ENCODE results near the gene PLAAT2.
A peak's percentile ranks its signal among the peaks of the same experiment; 100 is the strongest.

Gene PLAAT2

GRCh38 chr11:63599211-63600122, 36.3 kb upstream of the PLAAT2 start:
- H3K27me3 ChIP-seq (ENCODE audit: insufficient read depth, low read depth) = no peaks in the 10 kb centered on the region
- TF ChIP-seq CTCF (conservative IDR thresholded peaks at IDR 0.05; ENCODE audit: low read depth, low read length) = no peak
- H3K4me1 ChIP-seq (ENCODE audit: low read depth, poor library complexity, severe bottlenecking) = peaks cover 6% of the 10 kb centered on the region
- no peak overlapping the region for H3K27ac ChIP-seq
- H3K36me3 ChIP-seq (ENCODE audit: insufficient read depth) = no peaks in the 10 kb centered on the region
- H3K9ac ChIP-seq = no peak overlapping the region
- no peak overlapping the region for H3K4me2 ChIP-seq
- H2AFZ ChIP-seq (ENCODE audit: low read depth) = no peak overlapping the region
- H4K20me1 ChIP-seq (ENCODE audit: insufficient read depth) = no peaks in the 10 kb centered on the region
- H3K4me3 ChIP-seq (IDR thresholded peaks at IDR 0.05; ENCODE audit: insufficient read depth, low read depth, low read length) = no peak overlapping the region
- H3K79me2 ChIP-seq (ENCODE audit: insufficient read depth, low read depth) = no peaks in the 10 kb centered on the region

GRCh38 chr11:63598556-63598955, 35.4 kb upstream of the PLAAT2 start:
- H2AFZ ChIP-seq (ENCODE audit: low read depth) = no peak overlapping the region

DNA sequence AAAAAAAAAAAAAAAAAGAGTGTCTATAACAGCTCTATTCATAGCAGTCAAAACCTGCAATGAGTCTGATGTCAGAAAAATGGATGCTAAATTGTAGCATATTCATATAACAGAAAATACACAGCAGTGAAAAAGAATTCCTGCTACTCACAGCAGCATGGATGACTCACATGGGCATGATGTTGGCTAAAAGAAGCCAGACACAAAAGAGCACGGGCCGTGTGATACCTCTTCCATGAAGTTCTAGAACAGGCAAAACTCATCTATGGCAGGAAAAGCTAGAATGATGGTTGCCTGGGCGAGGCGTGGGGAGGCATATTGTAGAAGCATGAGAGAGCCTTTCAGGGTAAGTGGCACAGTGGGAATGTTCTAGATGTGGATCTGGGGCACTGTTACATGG, 32.1 kb upstream of the PLAAT2 start:
- H3K36me3 ChIP-seq (ENCODE audit: insufficient read depth) = no peaks in the 10 kb centered on the region
- no peaks in the 10 kb centered on the region for H3K27me3 ChIP-seq (ENCODE audit: insufficient read depth, low read depth)
- H3K79me2 ChIP-seq (ENCODE audit: insufficient read depth, low read depth) = no peaks in the 10 kb centered on the region
- no peak overlapping the region for H3K4me3 ChIP-seq (IDR thresholded peaks at IDR 0.05; ENCODE audit: insufficient read depth, low read depth, low read length)
- H3K27ac ChIP-seq = no peak overlapping the region
- no peak overlapping the region for H3K9ac ChIP-seq
- no peaks in the 10 kb centered on the region for H3K4me1 ChIP-seq (ENCODE audit: low read depth, poor library complexity, severe bottlenecking)
- no peak overlapping the region for H2AFZ ChIP-seq (ENCODE audit: low read depth)
- H4K20me1 ChIP-seq (ENCODE audit: insufficient read depth) = no peaks in the 10 kb centered on the region
- no peak overlapping the region for H3K4me2 ChIP-seq
- no peak for TF ChIP-seq CTCF (conservative IDR thresholded peaks at IDR 0.05; ENCODE audit: low read depth, low read length)

More at GRCh38 chr11:63598556-63598955, 35.4 kb upstream of the PLAAT2 start:
- Histone ChIP-seq H4K20me1 (ENCODE audit: insufficient read depth) (no peaks in the 10 kb centered on the region), H3K36me3 (ENCODE audit: insufficient read depth) (no peaks in the 10 kb centered on the region), H3K27ac (no peak overlapping the region), H3K4me2 (no peak overlapping the region), H3K4me1 (ENCODE audit: low read depth, poor library complexity, severe bottlenecking) (peaks cover 6% of the 10 kb centered on the region), H3K79me2 (ENCODE audit: insufficient read depth, low read depth) (no peaks in the 10 kb centered on the region), H3K4me3 (IDR thresholded peaks at IDR 0.05; ENCODE audit: insufficient read depth, low read depth, low read length) (no peak overlapping the region), H3K27me3 (ENCODE audit: insufficient read depth, low read depth) (no peaks in the 10 kb centered on the region), H3K9ac (no peak overlapping the region)
- TF ChIP-seq CTCF (conservative IDR thresholded peaks at IDR 0.05; ENCODE audit: low read depth, low read length) = no peak

- Histone ChIP-seq H2AFZ (ENCODE audit: low read depth) (no peak overlapping the region), H4K20me1 (ENCODE audit: insufficient read depth) (no peaks in the 10 kb centered on the region), H3K4me2 (no peak overlapping the region), H3K9ac (no peak overlapping the region), H3K27me3 (ENCODE audit: insufficient read depth, low read depth) (no peaks in the 10 kb centered on the region), H3K27ac (no peak overlapping the region), H3K79me2 (ENCODE audit: insufficient read depth, low read depth) (no peaks in the 10 kb centered on the region), H3K4me3 (IDR thresholded peaks at IDR 0.05; ENCODE audit: insufficient read depth, low read depth, low read length) (no peak overlapping the region), H3K36me3 (ENCODE audit: insufficient read depth) (no peaks in the 10 kb centered on the region), H3K4me1 (ENCODE audit: low read depth, poor library complexity, severe bottlenecking) (no peaks in the 10 kb centered on the region)
- peak; percentile 46 for TF ChIP-seq CTCF (conservative IDR thresholded peaks at IDR 0.05; ENCODE audit: low read depth, low read length)
Measured at GRCh38 chr11:63592975-63593395, 29.8 kb upstream of the PLAAT2 start.

All from KMS-11 (cell line).